COLO668 (cell line): ENCODE results near the gene NHP2.
"Not testable (repeated sequence)": the region's sequence is repeated elsewhere in the genome, so short reads cannot be mapped to it uniquely, and the experiment has no call there.

Experiments
- DNase-seq: peaks from one replicate; lab custom pipeline; 2025; ENCODE audit not compliant: unreplicated experiment; lab: John Stamatoyannopoulos, UW

NHP2 gene

GRCh38 chr5:178131446-178131996 is 22.2 kb downstream of the NHP2 start:
- no peak for DNase-seq

GRCh38 chr5:178130576-178131445 is 22.9 kb downstream of the NHP2 start, which contains the start of gene RMND5B:
RMND5B (plus strand) TSS chr5:178131014; CDS start chr5:178138120, 7,106 bp downstream.
- DNase-seq: peak; percentile 90

GRCh38 chr5:178130234-178130575 is 23.5 kb downstream of the NHP2 start:
- not testable (repeated sequence) for DNase-seq

GRCh38 chr5:178129296-178129695 is 24.4 kb downstream of the NHP2 start:
- DNase-seq: no peak

GRCh38 chr5:178127300-178128009 is 26.2 kb downstream of the NHP2 start:
- DNase-seq: not testable (repeated sequence)

- DNase-seq: no peak
These were observed 27.1 kb downstream of the NHP2 start for GRCh38 chr5:178126556-178126955.

- DNase-seq: no peak
These were observed 28.3 kb downstream of the NHP2 start for GRCh38 chr5:178125253-178125906.

- peak; percentile 70 for DNase-seq
These were observed 29.4 kb downstream of the NHP2 start for GRCh38 chr5:178123966-178124925.

- DNase-seq: peak; percentile 28
These were observed 30.4 kb downstream of the NHP2 start for GRCh38 chr5:178123094-178123965.

- DNase-seq: no peak
These were observed 31.3 kb downstream of the NHP2 start for GRCh38 chr5:178122346-178122745.

GRCh38 chr5:178121391-178122276 is 32.1 kb downstream of the NHP2 start:
- DNase-seq: no peak

GRCh38 chr5:178120607-178121357 is 32.9 kb downstream of the NHP2 start:
- DNase-seq: peak; percentile 92

GRCh38 chr5:178119915-178120606 is 33.6 kb downstream of the NHP2 start:
- no peak for DNase-seq

- DNase-seq: no peak
These were observed 35.6 kb downstream of the NHP2 start for GRCh38 chr5:178117923-178118701.

- peak; percentile 3 for DNase-seq
These were observed 37.4 kb downstream of the NHP2 start for GRCh38 chr5:178116143-178116885.

GRCh38 chr5:178115814-178116142 is 37.9 kb downstream of the NHP2 start:
- DNase-seq: no peak
